H9 (cell line): Measurements from ENCODE around the gene EIF2B5. TPM values are rescaled to one million over a fixed set of nuclear protein-coding genes. Genes with fewer than 3 reads are reported as not detected.

Experiments
- DNase-seq: peaks from one replicate; pipeline ENCODE4 v3.0.0-alpha.2; 2017
- H2AFZ ChIP-seq: one replicate; pipeline ENCODE4 v1.6.1; 2013; ENCODE audit warnings: mild to moderate bottlenecking, low read length, control low read depth, moderate library complexity
- H2AK5ac ChIP-seq: 2 replicates; pipeline ENCODE4 v1.6.1; 2013; ENCODE audit warnings: low read length, control low read depth, mixed read lengths; ENCODE audit not compliant: insufficient read length
- H2BK120ac ChIP-seq: one replicate; pipeline ENCODE4 v1.6.1; 2013; ENCODE audit warnings: low read depth, mild to moderate bottlenecking, low read length, control low read depth, inconsistent platforms; ENCODE audit not compliant: poor library complexity, severe bottlenecking
- H2BK12ac ChIP-seq: 2 replicates; pipeline ENCODE4 v1.6.1; 2013; ENCODE audit warnings: low read length, control low read depth, mixed read lengths, low read depth; ENCODE audit not compliant: insufficient read length
- H2BK15ac ChIP-seq: 2 replicates; pipeline ENCODE4 v1.6.1; 2013; ENCODE audit warnings: low read depth, low read length, control low read depth
- H2BK20ac ChIP-seq: one replicate; pipeline ENCODE4 v1.6.1; 2013; ENCODE audit warnings: low read depth, mild to moderate bottlenecking, low read length, control low read depth, inconsistent platforms; ENCODE audit not compliant: poor library complexity, severe bottlenecking
- H2BK5ac ChIP-seq: 2 replicates; pipeline ENCODE4 v1.6.1; 2013; ENCODE audit warnings: low read length, control low read depth, mixed read lengths; ENCODE audit not compliant: insufficient read length
- H3K14ac ChIP-seq: 2 replicates; pipeline ENCODE4 v1.6.1; 2013; ENCODE audit warnings: low read length, control low read depth; ENCODE audit not compliant: insufficient read depth
- H3K18ac ChIP-seq: 2 replicates; pipeline ENCODE4 v1.6.1; 2013; ENCODE audit warnings: low read depth, mild to moderate bottlenecking, mixed read lengths, low read length, control low read depth; ENCODE audit not compliant: insufficient read length
- H3K23ac ChIP-seq: 2 replicates; pipeline ENCODE4 v1.6.1; 2013; ENCODE audit warnings: low read length, control low read depth, mixed read lengths, low read depth; ENCODE audit not compliant: insufficient read length
- H3K23me2 ChIP-seq: 2 replicates; pipeline ENCODE4 v1.6.1; 2013; ENCODE audit warnings: low read depth, mild to moderate bottlenecking, mixed read lengths, low read length, control low read depth; ENCODE audit not compliant: insufficient read length, poor library complexity, severe bottlenecking
- H3K27ac ChIP-seq: 2 replicates; pipeline ENCODE4 v1.5.1; 2013; ENCODE audit warnings: low read length, control low read depth, mixed read lengths, low read depth; ENCODE audit not compliant: insufficient read length
- H3K27me3 ChIP-seq: 2 replicates; pipeline ENCODE4 v1.6.1; 2013; ENCODE audit warnings: low read length, control low read depth, inconsistent platforms; ENCODE audit not compliant: insufficient read depth
- H3K4ac ChIP-seq: 2 replicates; pipeline ENCODE4 v1.6.1; 2013; ENCODE audit warnings: low read depth, mild to moderate bottlenecking, control low read depth, inconsistent platforms, low read length, moderate library complexity
- H3K4me1 ChIP-seq: 2 replicates; pipeline ENCODE4 v1.6.1; 2013; ENCODE audit warnings: low read length, control low read depth, inconsistent platforms; ENCODE audit not compliant: insufficient read depth
- H3K4me2 ChIP-seq: 2 replicates; pipeline ENCODE4 v1.6.1; 2013; ENCODE audit warnings: low read length, control low read depth, mixed read lengths; ENCODE audit not compliant: insufficient read length, insufficient read depth
- H3K56ac ChIP-seq: 2 replicates; pipeline ENCODE4 v1.6.1; 2013; ENCODE audit warnings: low read depth, mild to moderate bottlenecking, mixed read lengths, low read length, control low read depth; ENCODE audit not compliant: insufficient read length
- H3K79me1 ChIP-seq: 2 replicates; pipeline ENCODE4 v1.6.1; 2013; ENCODE audit warnings: low read depth, mild to moderate bottlenecking, moderate library complexity, low read length, control low read depth, inconsistent platforms; ENCODE audit not compliant: insufficient read depth, poor library complexity, severe bottlenecking
- H3K79me2 ChIP-seq: 2 replicates; pipeline ENCODE4 v1.6.1; 2013; ENCODE audit warnings: low read length, control low read depth, inconsistent platforms; ENCODE audit not compliant: insufficient read depth
- H3K9ac ChIP-seq: 2 replicates; pipeline ENCODE4 v1.6.1; 2013; ENCODE audit warnings: low read length, control low read depth, mixed read lengths; ENCODE audit not compliant: insufficient read length; ENCODE audit errors: extremely low read depth
- H3K9me3 ChIP-seq: one replicate; pipeline ENCODE4 v1.6.1; 2013; ENCODE audit warnings: low read depth, low read length, inconsistent platforms; ENCODE audit not compliant: control insufficient read depth
- H3T11ph ChIP-seq: one replicate; pipeline ENCODE4 v1.6.1; 2013; ENCODE audit warnings: mild to moderate bottlenecking, low read length, control low read depth, inconsistent platforms
- H4K20me1 ChIP-seq: one replicate; pipeline ENCODE4 v1.6.1; 2013; ENCODE audit not compliant: control insufficient read depth, insufficient read length, insufficient read depth
- H4K5ac ChIP-seq: 2 replicates; pipeline ENCODE4 v1.6.1; 2013; ENCODE audit warnings: low read depth, mild to moderate bottlenecking, mixed read lengths, low read length, control low read depth; ENCODE audit not compliant: insufficient read length
- H4K8ac ChIP-seq: replicated peaks from 2 replicates; pipeline ENCODE4 v1.6.1; 2013; ENCODE audit warnings: low read length, control low read depth, mixed read lengths, low read depth; ENCODE audit not compliant: insufficient read length
- H4K91ac ChIP-seq: 2 replicates; pipeline ENCODE4 v1.6.1; 2013; ENCODE audit warnings: low read depth, mild to moderate bottlenecking, moderate library complexity, mixed read lengths, low read length, control low read depth; ENCODE audit not compliant: insufficient read length
- H3K27ac Mint-ChIP-seq, 3 experiments: 2 replicates in 2 of 3; 3 replicates in 1 of 3; pipeline ENCODE4 v1.8.0; 2020 to 2021; ENCODE audit warnings: mixed read lengths in 3 of 3, mild to moderate bottlenecking in 1 of 3, moderate library complexity in 1 of 3
- H3K27me3 Mint-ChIP-seq: 2 replicates; pipeline ENCODE4 v1.8.0; 2021; ENCODE audit warnings: low read depth, mild to moderate bottlenecking, moderate library complexity, mixed read lengths
- H3K36me3 Mint-ChIP-seq, 3 experiments: 2 replicates in 2 of 3; 3 replicates in 1 of 3; pipeline ENCODE4 v1.8.0; 2020 to 2021; ENCODE audit warnings: low read depth in 3 of 3, mixed read lengths in 3 of 3; ENCODE audit not compliant: insufficient read depth in 1 of 3
- H3K4me1 Mint-ChIP-seq, 2 experiments: 2 replicates each; pipeline ENCODE4 v1.8.0; 2020; ENCODE audit warnings: mixed read lengths in 2 of 2
- H3K4me3 Mint-ChIP-seq, 2 experiments: 2 replicates in 1 of 2; 3 replicates in 1 of 2; pipeline ENCODE4 v1.8.0; 2020 to 2021; ENCODE audit warnings: mild to moderate bottlenecking in 2 of 2, mixed read lengths in 2 of 2, moderate library complexity in 1 of 2
- H3K9me3 Mint-ChIP-seq, 2 experiments: 2 replicates in 1 of 2; 3 replicates in 1 of 2; pipeline ENCODE4 v1.8.0; 2020; ENCODE audit warnings: mild to moderate bottlenecking in 2 of 2, mixed read lengths in 2 of 2, moderate library complexity in 1 of 2
- CTCF ChIP-seq: fragments of 200-600 bp; sonication (generic); conservative IDR thresholded peaks from 3 replicates; pipeline ENCODE4 v1.8.0; 2021; ENCODE audit warnings: antibody characterized with exemption, mild to moderate bottlenecking
- WGBS: extraction: QIAGEN DNeasy Blood & Tissue Kit; methylation state at CpG from one replicate; pipeline ENCODE4 v1.1.7; 2013; ENCODE audit warnings: missing lambda C conversion rate, low lambda C conversion rate, mixed read lengths; ENCODE audit not compliant: insufficient read length; ENCODE audit errors: extremely low coverage; 5-methylcytosine and 5-hydroxymethylcytosine counted together
- total RNA-seq: library from RNA; stranded (reverse); gene quantifications from 2 replicates; pipeline ENCODE4 v1.2.1, GENCODE V29; 2021

The EIF2B5 gene
- total RNA-seq, 1 experiment from 2014 or later, result 42.0 TPM

- Histone ChIP-seq H3K23ac (no peak overlapping the region), H3K4ac (no peak overlapping the region), H2BK120ac (no peak overlapping the region), H3K27ac (no peak overlapping the region), H3K79me1 (peaks cover 7% of the 10 kb centered on the region), H2BK12ac (no peak overlapping the region), H2AK5ac (no peak overlapping the region), H3T11ph (no peak overlapping the region), H2AFZ (no peak overlapping the region), H2BK20ac (no peak overlapping the region), H2BK5ac (no peak overlapping the region), H3K4me1 (no peaks in the 10 kb centered on the region; the same call in 1 of the 2 replicates), H3K4me2 (no peak overlapping the region), H3K9me3 (no peaks in the 10 kb centered on the region), H4K8ac (no peak overlapping the region), H3K23me2 (peaks cover 16% of the 10 kb centered on the region), H3K79me2 (peaks cover 9% of the 10 kb centered on the region; the same call in 1 of the 2 replicates), H4K20me1 (peaks cover 3% of the 10 kb centered on the region), H4K5ac (no peak overlapping the region), H2BK15ac (no peak overlapping the region), H3K14ac (no peak overlapping the region), H4K91ac (no peak overlapping the region), H3K27me3 (no peaks in the 10 kb centered on the region), H3K18ac (no peak overlapping the region), H3K9ac (no peak overlapping the region), H3K56ac (no peak overlapping the region)
- no CpG with 5 or more reads among the region's 13 CpGs for WGBS
- H3K4me3 Mint-ChIP-seq, result no peak overlapping the region
- H3K27ac Mint-ChIP-seq, result peak overlapping the region in 1 of 3 experiments; percentile 100; a peak in 2 of 7 replicates
- H3K9me3 Mint-ChIP-seq, result no peaks in the 10 kb centered on the region
- no peak for TF ChIP-seq CTCF
- no peaks in the 10 kb centered on the region for H3K27me3 Mint-ChIP-seq
- H3K36me3 Mint-ChIP-seq, result peaks cover 49 to 73% (median 65%) of the 10 kb centered on the region in 3 experiments
- H3K4me1 Mint-ChIP-seq, result peaks cover 21 to 31% of the 10 kb centered on the region in 2 experiments
- no peak for DNase-seq
Observed at GRCh38 chr3:184178521-184179138, 43.5 kb downstream of the EIF2B5 start.
